Measurements from ENCODE around the gene ZNF682.
"Not testable (repeated sequence)": the region's sequence is repeated elsewhere in the genome, so short reads cannot be mapped to it uniquely, and the experiment has no call there.

ZNF682 gene

GRCh38 chr19:20039203-20039723, at the start of gene ZNF682:
Gene ZNF682 (minus strand): TSS chr19:20039505. CDS start chr19:20039345, 160 bp downstream.
- DNase-seq (ENCODE audit: low spot score): peak; percentile 93
- in situ Hi-C loops (cut with MboI; ENCODE audit: low sequenced_read_pairs, unreplicated experiment): no loop called here
- TF ChIP-seq CTCF (IDR thresholded peaks at IDR 0.05; ENCODE audit: borderline replicate concordance, control extremely low read depth, extremely low read depth, insufficient read depth, missing control alignments): no peak

GRCh38 chr19:20082876-20083275, 43.6 kb upstream of the ZNF682 start:
- in situ Hi-C loops (cut with MboI; ENCODE audit: low sequenced_read_pairs, unreplicated experiment); DNase-seq (ENCODE audit: low spot score): not testable (repeated sequence)

- DNase-seq (ENCODE audit: low spot score); in situ Hi-C loops (cut with MboI; ENCODE audit: low sequenced_read_pairs, unreplicated experiment): not testable (repeated sequence)
These were observed 43.0 kb upstream of the ZNF682 start for GRCh38 chr19:20082232-20082833.

GRCh38 chr19:20080656-20081055, 41.4 kb upstream of the ZNF682 start:
- in situ Hi-C loops (cut with MboI; ENCODE audit: low sequenced_read_pairs, unreplicated experiment): no loop called here
- TF ChIP-seq CTCF (IDR thresholded peaks at IDR 0.05; ENCODE audit: borderline replicate concordance, control extremely low read depth, extremely low read depth, insufficient read depth, missing control alignments): no peak
- no peak for DNase-seq (ENCODE audit: low spot score)

- in situ Hi-C loops (cut with MboI; ENCODE audit: low sequenced_read_pairs, unreplicated experiment): no loop called here
- TF ChIP-seq CTCF (IDR thresholded peaks at IDR 0.05; ENCODE audit: borderline replicate concordance, control extremely low read depth, extremely low read depth, insufficient read depth, missing control alignments): no peak
- no peak for DNase-seq (ENCODE audit: low spot score)
These were observed 40.2 kb upstream of the ZNF682 start for GRCh38 chr19:20079476-20079875.

GRCh38 chr19:20078581-20079031, 39.3 kb upstream of the ZNF682 start:
- in situ Hi-C loops (cut with MboI; ENCODE audit: low sequenced_read_pairs, unreplicated experiment): no loop called here
- no peak for TF ChIP-seq CTCF (IDR thresholded peaks at IDR 0.05; ENCODE audit: borderline replicate concordance, control extremely low read depth, extremely low read depth, insufficient read depth, missing control alignments)
- no peak for DNase-seq (ENCODE audit: low spot score)

- TF ChIP-seq CTCF (IDR thresholded peaks at IDR 0.05; ENCODE audit: borderline replicate concordance, control extremely low read depth, extremely low read depth, insufficient read depth, missing control alignments): no peak
- DNase-seq (ENCODE audit: low spot score): peak; percentile 80
- in situ Hi-C loops (cut with MboI; ENCODE audit: low sequenced_read_pairs, unreplicated experiment): no loop called here
These were observed 38.6 kb upstream of the ZNF682 start, which contains the start of gene ZNF90 for GRCh38 chr19:20077791-20078463. Gene ZNF90 (plus strand): TSS chr19:20078000. CDS start chr19:20078133, 133 bp downstream.

Data from GM13976 (cell line).